GM23248 (cell line): Measurements from ENCODE around the gene PAFAH2.

ENCODE experiments used
- EZH2 ChIP-seq: fragments of 200-600 bp; sonication (generic); IDR thresholded peaks from 2 replicates; pipeline ENCODE4 v1.6.1; 2018; ENCODE audit warnings: antibody characterized with exemption, mild to moderate bottlenecking; ENCODE audit not compliant: insufficient read depth, poor library complexity, severe bottlenecking
- EZH2phosphoT487 ChIP-seq: fragments of 200-600 bp; sonication (generic); IDR thresholded peaks from 2 replicates; pipeline ENCODE4 v1.6.1; 2018; ENCODE audit warnings: antibody characterized with exemption, moderate library complexity, mild to moderate bottlenecking, low read depth; ENCODE audit not compliant: insufficient read depth

DNA sequence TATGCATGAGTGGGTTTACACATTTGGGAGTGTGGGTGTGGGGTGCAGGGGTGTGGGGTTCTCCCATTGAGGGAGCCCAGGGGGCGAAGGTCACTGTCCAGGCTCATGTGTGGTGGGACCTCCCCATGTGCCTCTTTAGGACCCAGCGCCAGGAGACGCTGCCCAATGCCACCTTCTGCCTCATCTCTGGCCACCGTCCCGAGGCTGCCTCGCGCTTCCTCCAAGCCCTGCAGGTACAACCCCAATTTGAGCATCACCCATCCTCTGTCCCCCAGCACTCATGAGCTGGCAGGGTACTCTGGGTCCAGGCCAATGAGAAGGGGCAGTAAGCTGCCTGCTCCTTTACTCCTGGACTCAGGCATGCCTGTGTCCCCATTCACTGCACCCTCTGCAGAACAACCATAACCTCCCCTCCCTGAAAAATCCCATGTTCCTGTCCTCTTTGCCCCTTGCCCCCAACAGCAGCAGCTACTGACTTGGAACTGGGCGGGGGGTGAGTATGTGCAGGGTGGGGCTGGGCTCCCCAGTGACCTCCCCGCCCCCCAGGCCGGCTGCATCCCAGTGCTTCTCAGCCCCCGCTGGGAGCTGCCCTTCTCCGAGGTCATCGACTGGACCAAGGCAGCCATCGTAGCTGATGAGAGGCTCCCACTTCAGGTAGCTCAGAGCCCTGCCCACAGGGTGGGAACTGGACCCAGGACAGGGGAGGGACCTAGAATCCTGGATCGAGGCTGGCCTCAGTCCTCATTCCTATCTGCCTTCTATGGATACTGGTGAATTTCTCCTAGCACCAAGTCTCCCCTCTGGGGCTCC, 31.4 kb upstream of the PAFAH2 start:
- TF ChIP-seq EZH2phosphoT487 = no peak
- no peak for TF ChIP-seq EZH2
